ENCODE data around the gene NTM. TPM values are rescaled to one million over a fixed set of nuclear protein-coding genes. Genes with fewer than 3 reads are reported as not detected.

Gene NTM
- total RNA-seq, 1 donor from 2014 or later = 4.3 TPM

GRCh38 chr11:132048040-132048439 is 677.6 kb downstream of the NTM start:
- no peak for TF ChIP-seq CTCF (IDR thresholded peaks at IDR 0.05; ENCODE audit: unreplicated experiment)
- Mint-ChIP-seq H3K4me3 (ENCODE audit: low read depth) (no peak overlapping the region), H3K27me3 (peaks cover 38% of the 10 kb centered on the region), H3K9me3 (ENCODE audit: low read depth) (no peaks in the 10 kb centered on the region), H3K27ac (no peak overlapping the region), H3K4me1 (ENCODE audit: low read depth) (no peaks in the 10 kb centered on the region), H3K36me3 (ENCODE audit: insufficient read depth) (no peaks in the 10 kb centered on the region)
- DNase-seq (ENCODE audit: low spot score, unreplicated experiment) = no peak

- no peak for DNase-seq (ENCODE audit: low spot score, unreplicated experiment)
- peaks cover 38% of the 10 kb centered on the region for H3K27me3 Mint-ChIP-seq
- no peaks in the 10 kb centered on the region for H3K9me3 Mint-ChIP-seq (ENCODE audit: low read depth)
- H3K36me3 Mint-ChIP-seq (ENCODE audit: insufficient read depth) = no peaks in the 10 kb centered on the region
- H3K4me1 Mint-ChIP-seq (ENCODE audit: low read depth) = no peaks in the 10 kb centered on the region
- TF ChIP-seq CTCF (IDR thresholded peaks at IDR 0.05; ENCODE audit: unreplicated experiment) = no peak
- no peak overlapping the region for H3K4me3 Mint-ChIP-seq (ENCODE audit: low read depth)
- H3K27ac Mint-ChIP-seq = no peak overlapping the region
These were observed 678.8 kb downstream of the NTM start for GRCh38 chr11:132049205-132049604.

- H3K4me1 Mint-ChIP-seq (ENCODE audit: low read depth) = no peaks in the 10 kb centered on the region
- no peaks in the 10 kb centered on the region for H3K36me3 Mint-ChIP-seq (ENCODE audit: insufficient read depth)
- no peak overlapping the region for H3K27ac Mint-ChIP-seq
- no peak for DNase-seq (ENCODE audit: low spot score, unreplicated experiment)
- TF ChIP-seq CTCF (IDR thresholded peaks at IDR 0.05; ENCODE audit: unreplicated experiment) = no peak
- no peaks in the 10 kb centered on the region for H3K9me3 Mint-ChIP-seq (ENCODE audit: low read depth)
- no peak overlapping the region for H3K4me3 Mint-ChIP-seq (ENCODE audit: low read depth)
- H3K27me3 Mint-ChIP-seq = peaks cover 33% of the 10 kb centered on the region
These were observed 679.6 kb downstream of the NTM start for GRCh38 chr11:132050049-132050448.

- Mint-ChIP-seq H3K27ac (no peak overlapping the region), H3K4me1 (ENCODE audit: low read depth) (no peaks in the 10 kb centered on the region), H3K36me3 (ENCODE audit: insufficient read depth) (no peaks in the 10 kb centered on the region), H3K4me3 (ENCODE audit: low read depth) (no peak overlapping the region), H3K9me3 (ENCODE audit: low read depth) (no peaks in the 10 kb centered on the region), H3K27me3 (peaks cover 32% of the 10 kb centered on the region)
- no peak for DNase-seq (ENCODE audit: low spot score, unreplicated experiment)
- no peak for TF ChIP-seq CTCF (IDR thresholded peaks at IDR 0.05; ENCODE audit: unreplicated experiment)
These were observed 680.3 kb downstream of the NTM start for GRCh38 chr11:132050577-132051165.

- peaks cover 31% of the 10 kb centered on the region for H3K27me3 Mint-ChIP-seq
- no peaks in the 10 kb centered on the region for H3K36me3 Mint-ChIP-seq (ENCODE audit: insufficient read depth)
- no peaks in the 10 kb centered on the region for H3K9me3 Mint-ChIP-seq (ENCODE audit: low read depth)
- no peak for TF ChIP-seq CTCF (IDR thresholded peaks at IDR 0.05; ENCODE audit: unreplicated experiment)
- DNase-seq (ENCODE audit: low spot score, unreplicated experiment) = no peak
- no peak overlapping the region for H3K4me3 Mint-ChIP-seq (ENCODE audit: low read depth)
- H3K27ac Mint-ChIP-seq = no peak overlapping the region
- no peaks in the 10 kb centered on the region for H3K4me1 Mint-ChIP-seq (ENCODE audit: low read depth)
These were observed 681.3 kb downstream of the NTM start for GRCh38 chr11:132051704-132052103.
